K562 (cell line): ENCODE results near the gene AQP1. TPM values are rescaled to one million over a fixed set of nuclear protein-coding genes. Genes with fewer than 3 reads are reported as not detected.

Experiments used
- ATAC-seq: fragments of 200-7000 bp; cut with Tn5 transposase; 3 replicates; pipeline ENCODE4 v1.9.1; 2020; ENCODE audit warnings: moderate library complexity
- BruUV-seq: library from RNA; stranded (reverse); fragments of 400-500 nt; replicated peaks from 2 replicates; lab custom pipeline; 2021; lab: Mats Ljungman, UMichigan
- CTCF ChIA-PET: fragments of 300-600 bp; formaldehyde crosslinking; extraction: SDS; loops from one replicate; lab custom pipeline; 2021; ENCODE audit warnings: low intra/inter-chr PET ratio; lab: Yijun Ruan, JAX
- POLR2A ChIA-PET: fragments of 300-600, 350-650 bp; sonication (Branson Sonifier 250); formaldehyde crosslinking; extraction: SDS; loops from one replicate; lab custom pipeline; 2021; ENCODE audit warnings: antibody characterized with exemption, inconsistent platforms; lab: Yijun Ruan, JAX
- DNase-seq, 4 experiments: peaks; one replicate each; pipeline versions ENCODE4 v3.0.0 to v3.0.0-alpha.2; 2011 to 2018; ENCODE audit warnings: low spot score in 3 of 4, mixed read lengths in 3 of 4; ENCODE audit errors: extremely low read depth in 1 of 4
- FAIRE-seq: peaks from 2 replicates; lab custom pipeline; 2011; peaks lifted over from hg19 to GRCh38; lab: Jason Lieb, UNC
- H2AFZ ChIP-seq: 2 replicates; pipeline ENCODE4 v1.6.0; 2011; ENCODE audit warnings: low read depth, low read length, control low read depth, inconsistent platforms
- H3K27ac ChIP-seq: fragments of 200-600 bp; 3 replicates; pipeline ENCODE4 v1.8.0; 2011; ENCODE audit warnings: low read depth, mild to moderate bottlenecking, control low read depth, inconsistent platforms, low read length, moderate library complexity, mixed read lengths; ENCODE audit errors: extremely low read depth
- H3K27me3 ChIP-seq, 2 experiments: fragments of 300-600 bp in 1 of 2; 2 replicates in 1 of 2; 3 replicates in 1 of 2; pipeline versions ENCODE4 v1.6.0 to v1.8.0; 2011; ENCODE audit warnings: inconsistent platforms in 2 of 2, low read length in 2 of 2, mild to moderate bottlenecking in 1 of 2, mixed read lengths in 1 of 2, moderate library complexity in 1 of 2; ENCODE audit not compliant: control insufficient read depth in 2 of 2, insufficient read depth in 2 of 2
- H3K36me3 ChIP-seq: fragments of 300-600 bp; 3 replicates; pipeline ENCODE4 v1.8.0; 2011; ENCODE audit warnings: mild to moderate bottlenecking, low read length, inconsistent platforms; ENCODE audit not compliant: control insufficient read depth, insufficient read depth
- H3K4me1 ChIP-seq, 2 experiments: fragments of 200-600 bp in 1 of 2; replicated peaks in 1 of 2; 2 replicates in 1 of 2; 3 replicates in 1 of 2; pipeline versions ENCODE4 v1.5.1 to v1.8.0; 2011; ENCODE audit warnings: inconsistent platforms in 2 of 2, low read length in 2 of 2, mild to moderate bottlenecking in 1 of 2, mixed read lengths in 1 of 2, moderate library complexity in 1 of 2; ENCODE audit not compliant: control insufficient read depth in 2 of 2, insufficient read depth in 2 of 2
- H3K4me2 ChIP-seq: 2 replicates; pipeline ENCODE4 v1.6.1; 2011; ENCODE audit warnings: low read length, control low read depth, inconsistent platforms, mixed read lengths; ENCODE audit not compliant: insufficient read depth
- H3K4me3 ChIP-seq: fragments of 200-600 bp; sonication (generic), shearing (Covaris generic); 2 replicates; pipeline ENCODE4 v1.5.1; 2016; ENCODE audit warnings: control low read depth, inconsistent platforms
- H3K79me2 ChIP-seq: fragments of 200-600 bp; 3 replicates; pipeline ENCODE4 v1.8.0; 2011; ENCODE audit warnings: low read length, inconsistent platforms; ENCODE audit not compliant: control insufficient read depth, insufficient read depth
- H3K9ac ChIP-seq, 2 experiments: 2 replicates each; pipeline versions ENCODE4 v1.6.0 to v1.6.1; 2011; ENCODE audit warnings: low read depth in 2 of 2, low read length in 2 of 2, control low read depth in 1 of 2, inconsistent platforms in 1 of 2, mild to moderate bottlenecking in 1 of 2, mixed read lengths in 1 of 2; ENCODE audit not compliant: insufficient read depth in 1 of 2
- H3K9me1 ChIP-seq: one replicate; pipeline ENCODE4 v1.6.0; 2011; ENCODE audit warnings: inconsistent platforms, mild to moderate bottlenecking, low read length, moderate library complexity; ENCODE audit not compliant: control insufficient read depth, insufficient read depth
- H3K9me3 ChIP-seq: replicated peaks from 2 replicates; pipeline ENCODE4 v1.5.1; 2011; ENCODE audit warnings: low read depth, low read length, inconsistent platforms; ENCODE audit not compliant: control insufficient read depth, insufficient read depth
- H4K20me1 ChIP-seq: replicated peaks from 2 replicates; pipeline ENCODE4 v1.6.1; 2011; ENCODE audit warnings: low read length, inconsistent platforms, mixed read lengths; ENCODE audit not compliant: control insufficient read depth, insufficient read depth
- CREB3L1 ChIP-seq: fragments of 450-650 bp; IDR thresholded peaks from 2 replicates; pipeline ENCODE4 v1.6.1; 2014; ENCODE audit warnings: low read depth, mild to moderate bottlenecking, moderate library complexity, borderline replicate concordance
- E2F8 ChIP-seq: fragments of 450-650 bp; IDR thresholded peaks from 2 replicates; pipeline ENCODE4 v1.7.1; 2018; ENCODE audit warnings: mild to moderate bottlenecking, low read depth; ENCODE audit not compliant: partially characterized antibody
- ETV1 ChIP-seq: fragments of 450-650 bp; conservative IDR thresholded peaks from 2 replicates; pipeline ENCODE4 v1.6.1; 2016; ENCODE audit warnings: missing genetic modification characterization, control low read depth, low read depth, missing compliant biosample characterization
- HDAC1 ChIP-seq, 2 experiments: fragments of 450-650 bp; IDR thresholded peaks; 2 replicates each; pipeline ENCODE4 v1.6.1; 2016 to 2017; ENCODE audit warnings: inconsistent platforms in 1 of 2, mild to moderate bottlenecking in 1 of 2, moderate library complexity in 1 of 2
- MAX ChIP-seq: sonication (generic); formaldehyde crosslinking; IDR thresholded peaks from 2 replicates; pipeline ENCODE4 v1.9.0; 2022; ENCODE audit warnings: mild to moderate bottlenecking, missing genetic modification reagents
- MEIS2 ChIP-seq: fragments of 450-650 bp; IDR thresholded peaks from 2 replicates; pipeline ENCODE4 v1.6.1; 2014; ENCODE audit warnings: mild to moderate bottlenecking; ENCODE audit not compliant: partially characterized antibody
- RBM34 ChIP-seq: fragments of 200-400 bp; formaldehyde crosslinking; IDR thresholded peaks from 2 replicates; pipeline ENCODE4 v1.6.1; 2018; ENCODE audit warnings: low read length, borderline replicate concordance; ENCODE audit not compliant: insufficient read depth
- SRSF7 ChIP-seq: fragments of 200-400 bp; formaldehyde crosslinking; optimal IDR thresholded peaks from 2 replicates; pipeline ENCODE3; 2017; ENCODE audit warnings: mild to moderate bottlenecking, low read depth, low read length
- TEAD2 ChIP-seq: fragments of 450-650 bp; IDR thresholded peaks from 2 replicates; pipeline ENCODE4 v1.6.1; 2016; ENCODE audit warnings: missing genetic modification characterization, control low read depth, missing compliant biosample characterization
- U2AF1 ChIP-seq: fragments of 200-400 bp; formaldehyde crosslinking; optimal IDR thresholded peaks from 2 replicates; pipeline ENCODE3; 2017; ENCODE audit warnings: mild to moderate bottlenecking, low read depth, low read length, moderate library complexity
- VEZF1 ChIP-seq: fragments of 200-800 bp; sonication (Bioruptor generic); IDR thresholded peaks from 2 replicates; pipeline ENCODE4 v1.6.1; 2017; ENCODE audit warnings: missing genetic modification characterization, missing compliant biosample characterization
- WHSC1 ChIP-seq: IDR thresholded peaks from one replicate; pipeline ENCODE4 v1.6.1; 2012; ENCODE audit warnings: low read length, control low read depth, inconsistent platforms
- ZNF263 ChIP-seq: sonication (generic); formaldehyde crosslinking; IDR thresholded peaks from 2 replicates; pipeline ENCODE4 v1.8.0; 2022; ENCODE audit warnings: mild to moderate bottlenecking, missing genetic modification reagents, borderline replicate concordance
- ZNF354B ChIP-seq: fragments of 250-450 bp; sonication (Bioruptor Pico); IDR thresholded peaks from 2 replicates; pipeline ENCODE4 v1.4.0; 2020
- ZNF75A ChIP-seq: fragments of 450-650 bp; formaldehyde crosslinking; IDR thresholded peaks from 2 replicates; pipeline ENCODE4 v1.4.0; 2020; ENCODE audit warnings: mild to moderate bottlenecking
- WGBS: fragments of 100-300 bp; shearing (Covaris generic); methylation state at CpG from one replicate; pipeline ENCODE4 v1.1.6; 2016; ENCODE audit warnings: low coverage, mixed read lengths; ENCODE audit not compliant: insufficient coverage; ENCODE audit errors: missing lambda C conversion rate; 5-methylcytosine and 5-hydroxymethylcytosine counted together
- in situ Hi-C: fragments of 300-500 bp; cut with MboI; formaldehyde crosslinking; loops from 4 replicates; pipeline ENCODE4 v1.15.0; 2018; ENCODE audit warnings: inconsistent platforms, mixed read lengths
- intact Hi-C: fragments of 100-400 bp; cut with micrococcal nuclease; formaldehyde crosslinking; loops from 2 replicates; pipeline ENCODE4 v1.14.2; 2022
- polyA plus RNA-seq, 8 experiments: library from polyadenylated mRNA; depleted of rRNA in 4 of 8; stranded (reverse) in 5 of 8; unstranded in 3 of 8; fragments of >200 nt; fragmentation: Nextera tagmentation in 2 of 8; fragmentation: Illumina TruSeq in 1 of 8; extraction: Ambion mirVana in 2 of 8; extraction: Trizol in 1 of 8; gene quantifications; 2 replicates each; pipeline versions ENCODE4 v1.2.1 to v1.2.3, GENCODE V29; 2011 to 2014; ENCODE audit warnings: inconsistent platforms in 1 of 8, missing spikeins in 1 of 8
- total RNA-seq, 7 experiments: library from RNA; depleted of rRNA in 6 of 7; stranded (reverse); fragments of >200 nt in 6 of 7; fragmentation: Illumina TruSeq in 2 of 7; extraction: Trizol in 2 of 7; gene quantifications; 2 replicates each; pipeline versions ENCODE4 v1.2.1 to v1.2.3, GENCODE V29; 2011 to 2021; ENCODE audit warnings: low replicate concordance in 1 of 7

The AQP1 gene
- total and polyA plus RNA-seq, 9 of the 15 experiments (the other 6 are each of a cell fraction or from before 2014, with no cell fraction given): 0.18 to 12.6 (median 4.1) TPM

GRCh38 chr7:30924624-30925023, 13.0 kb downstream of the AQP1 start (continued):
- TF ChIP-seq U2AF1 (no peak), WHSC1 (no peak), RBM34 (no peak), MAX (CRISPR knock-in tag) (no peak), TEAD2 (tag) (no peak), SRSF7 (no peak), CREB3L1 (no peak), ZNF263 (CRISPR knock-in tag) (no peak)

GRCh38 chr7:30925117-30925516, 13.5 kb downstream of the AQP1 start:
- no peaks in the 10 kb centered on the region for H4K20me1 ChIP-seq
- WGBS: 28% methylated on average over 2 of the region's 2 CpGs
- no peak overlapping the region for H2AFZ ChIP-seq
- H3K4me2 ChIP-seq: no peak overlapping the region
- H3K27ac ChIP-seq: no peak overlapping the region
- no TSS peak for BruUV-seq
- no peak overlapping the region for H3K9ac ChIP-seq
- no peak overlapping the region for H3K4me3 ChIP-seq
- FAIRE-seq (no peak), ATAC-seq (no peak), DNase-seq (no peak)
- intact Hi-C loops: no loop called here
- no peaks in the 10 kb centered on the region for H3K9me3 ChIP-seq
- H3K27me3 ChIP-seq: no peaks in the 10 kb centered on the region
- H3K4me1 ChIP-seq: peaks cover 24 to 31% of the 10 kb centered on the region in 2 experiments; a peak in 4 of 5 replicates
- no peaks in the 10 kb centered on the region for H3K36me3 ChIP-seq
- ChIA-PET CTCF (no interaction called here), POLR2A (interaction anchor here (0.6 to 0.9 kb wide), 2 partner anchors 9 to 37 kb away, joined by 3 to 4 read pairs; no protein-coding TSS in a partner anchor)
- in situ Hi-C loops: no loop called here
- no peaks in the 10 kb centered on the region for H3K79me2 ChIP-seq
- peaks cover 10% of the 10 kb centered on the region for H3K9me1 ChIP-seq
- TF ChIP-seq ETV1 (tag) (no peak), ZNF354B (CRISPR knock-in tag) (no peak), E2F8 (no peak), ZNF75A (CRISPR knock-in tag) (no peak), TEAD2 (tag) (no peak), VEZF1 (CRISPR knock-in tag) (no peak), HDAC1 (IDR thresholded peaks at IDR 0.05) (no peak), MEIS2 (no peak)
